Measurements from ENCODE around the gene FNDC4.

Gene FNDC4

DNA sequence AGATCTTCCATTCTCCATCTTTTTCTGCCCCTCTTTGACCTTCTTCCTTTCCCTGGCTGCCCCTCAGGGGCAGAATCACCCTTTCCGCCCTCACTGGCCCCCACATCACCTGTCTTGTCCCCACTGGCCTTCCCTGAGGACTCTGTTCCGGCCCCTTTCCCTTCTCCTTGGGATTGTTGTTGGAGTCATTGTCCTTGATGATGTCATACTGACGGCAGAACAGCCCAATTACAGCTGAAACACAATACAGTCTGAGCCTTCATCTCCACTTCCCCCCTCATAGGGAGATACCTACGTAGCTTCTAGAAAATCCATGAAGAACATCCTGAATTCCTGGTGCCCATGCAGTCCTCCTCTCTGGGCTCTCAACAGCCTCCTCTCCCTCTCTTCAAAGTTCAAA lies 2.4 kb downstream of the FNDC4 start:
- no peak for DNase-seq

DNA sequence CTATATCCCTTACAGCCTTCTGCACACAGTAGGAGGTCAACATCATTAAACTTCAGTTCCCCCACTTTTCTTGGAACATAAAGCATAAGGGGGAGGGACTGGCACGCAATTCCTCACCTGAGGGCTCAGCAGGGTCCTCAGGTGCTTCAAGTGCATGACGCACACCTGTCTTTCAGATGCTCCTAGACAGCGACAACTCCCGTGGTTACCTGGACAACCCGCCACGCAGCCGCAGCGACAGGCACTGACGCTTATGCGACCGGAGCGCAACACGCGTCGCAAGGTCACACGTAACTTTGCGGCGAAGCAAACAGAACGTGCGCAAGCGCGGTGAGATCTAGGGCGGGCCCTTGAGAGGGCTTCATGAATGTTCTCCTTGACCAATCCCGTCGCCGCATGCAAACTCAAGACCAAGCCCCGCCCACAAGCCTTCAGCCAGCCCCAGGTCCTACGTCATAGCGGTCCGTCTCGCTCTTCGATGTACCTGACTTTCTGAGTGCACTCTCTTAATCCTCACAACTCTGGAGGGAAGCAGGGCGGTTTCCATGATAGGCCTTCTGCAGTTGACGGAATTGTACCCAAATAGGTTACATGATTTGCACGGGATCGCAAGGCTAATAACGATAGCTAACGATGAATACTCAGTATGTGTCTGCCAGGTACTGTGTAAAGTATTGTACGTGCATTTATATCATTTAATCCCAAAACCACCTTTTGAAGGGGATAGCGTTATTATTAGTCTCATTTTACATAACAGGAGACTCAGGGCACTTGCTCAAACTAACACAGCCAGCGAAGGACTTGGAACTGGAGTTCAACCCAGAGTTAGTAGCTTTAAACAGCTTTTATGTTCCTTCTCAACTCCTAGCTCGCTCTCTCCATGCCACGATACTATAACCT lies 5.3 kb downstream of the FNDC4 start, which contains the start of gene IFT172:
TSS of gene IFT172 (minus strand) at position 246 of the 900 bp plus-strand sequence. CDS start at position 156, 90 bp downstream.
- peak; percentile 99 for DNase-seq

DNA sequence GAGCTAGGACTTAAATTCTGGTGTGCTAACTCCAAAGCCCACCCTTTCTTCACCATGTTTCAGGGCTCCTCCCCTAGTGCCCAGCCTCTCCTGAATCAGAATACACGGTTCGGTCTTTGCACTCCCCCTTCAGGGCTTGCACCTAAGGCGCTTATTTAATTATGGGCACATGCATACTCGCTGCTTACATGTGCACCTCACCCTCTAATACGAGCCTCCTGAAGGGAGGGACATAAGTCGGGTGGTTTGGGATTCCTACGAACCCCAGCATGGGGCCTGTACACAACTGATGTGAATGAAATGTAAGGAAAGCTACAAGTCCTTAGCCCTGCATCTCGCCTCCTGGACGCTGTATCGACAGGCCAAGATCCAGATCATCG lies 5.9 kb downstream of the FNDC4 start:
- peak; percentile 49 for DNase-seq

DNA sequence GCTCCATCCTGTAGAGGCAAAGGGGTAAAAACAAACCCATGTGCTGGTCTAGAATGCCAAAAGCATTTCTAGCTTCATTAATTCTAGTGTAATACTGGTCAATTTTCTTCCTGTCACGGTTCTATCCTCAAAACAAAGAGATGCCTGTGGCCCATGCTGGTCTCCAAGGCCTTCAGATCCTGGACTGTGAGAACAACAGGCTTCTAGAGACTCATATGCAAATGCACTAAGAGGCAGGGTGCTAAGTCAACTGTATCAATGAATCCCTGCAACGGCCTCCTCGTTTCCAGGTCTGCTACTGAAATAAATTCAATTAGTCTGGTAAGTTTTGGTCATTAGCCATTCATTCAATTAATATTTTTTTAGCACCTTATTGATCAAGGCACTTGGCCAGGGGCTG lies 9.5 kb downstream of the FNDC4 start:
- no peak for DNase-seq

- DNase-seq, result peak; percentile 8
These were observed 23.0 kb downstream of the FNDC4 start for GRCh38 chr2:27471961-27472360.

GRCh38 chr2:27464443-27464842 lies 30.6 kb downstream of the FNDC4 start:
- no peak for DNase-seq

GRCh38 chr2:27461118-27461517 lies 33.9 kb downstream of the FNDC4 start:
- DNase-seq, result peak; percentile 57

- no peak for DNase-seq
These were observed 41.0 kb downstream of the FNDC4 start for GRCh38 chr2:27453968-27454367.

- no peak for DNase-seq
These were observed 43.9 kb downstream of the FNDC4 start for GRCh38 chr2:27451095-27451494.

DNA sequence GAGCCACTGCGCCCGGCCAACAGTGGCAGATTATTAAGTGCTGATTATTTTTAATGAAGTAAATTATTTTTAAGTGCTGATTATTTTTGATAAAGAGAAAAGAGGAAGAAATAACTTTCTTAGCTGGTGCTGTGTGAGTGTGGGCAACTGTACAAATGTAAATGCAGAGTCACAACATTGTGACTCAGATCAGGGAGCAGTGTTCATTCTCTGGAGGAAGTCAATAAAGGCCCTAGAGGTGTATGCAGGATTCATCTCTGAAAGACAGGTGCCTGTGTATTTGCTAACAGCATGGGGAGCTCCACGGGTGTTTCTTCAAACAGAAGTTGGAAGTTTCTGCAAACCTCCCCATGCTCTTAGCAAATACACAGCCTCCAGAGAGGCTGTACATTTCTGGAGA lies 46.6 kb downstream of the FNDC4 start:
- no peak for DNase-seq

DNA sequence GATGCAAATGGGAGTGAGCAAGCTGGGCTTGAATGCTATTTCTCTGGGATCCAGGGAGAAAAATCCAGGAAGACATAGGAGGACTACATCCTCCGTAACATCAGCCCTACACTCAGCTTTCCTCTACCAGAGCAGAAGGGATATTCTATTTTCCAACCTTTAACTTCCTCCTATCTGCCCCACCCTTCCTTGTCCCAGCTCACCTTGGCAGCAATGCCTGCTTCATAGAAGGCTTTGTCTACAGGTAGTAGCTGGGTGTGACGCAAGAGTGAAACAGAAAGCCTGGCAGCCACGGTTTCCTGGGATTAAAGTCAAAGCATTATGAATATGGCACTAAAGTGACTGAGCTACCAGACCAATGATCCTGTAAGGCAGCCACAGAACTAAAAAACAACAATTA lies 48.9 kb downstream of the FNDC4 start:
- DNase-seq, result no peak

- DNase-seq, result no peak
These were observed 49.4 kb downstream of the FNDC4 start for GRCh38 chr2:27445615-27446014.

DNA sequence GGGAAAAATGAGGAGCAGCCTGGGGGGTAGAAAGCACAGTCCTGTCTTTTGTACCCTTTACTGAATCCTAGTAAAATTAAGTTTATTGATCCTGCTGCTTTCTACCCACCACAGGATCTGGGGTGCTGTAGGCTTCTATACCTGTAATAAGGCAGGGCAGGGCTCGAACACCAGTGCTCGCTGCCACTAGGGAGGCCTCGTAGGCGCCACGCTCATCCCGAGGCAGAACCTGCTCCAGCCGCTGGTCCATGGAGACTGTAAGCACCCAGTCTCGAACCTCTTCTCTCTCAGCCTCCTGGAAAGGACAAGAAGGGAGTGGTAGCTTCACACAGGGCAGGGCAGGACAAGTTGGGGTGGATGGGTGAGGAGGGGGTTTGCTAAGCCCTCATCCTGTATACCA lies 49.8 kb downstream of the FNDC4 start:
- DNase-seq, result no peak

DNA sequence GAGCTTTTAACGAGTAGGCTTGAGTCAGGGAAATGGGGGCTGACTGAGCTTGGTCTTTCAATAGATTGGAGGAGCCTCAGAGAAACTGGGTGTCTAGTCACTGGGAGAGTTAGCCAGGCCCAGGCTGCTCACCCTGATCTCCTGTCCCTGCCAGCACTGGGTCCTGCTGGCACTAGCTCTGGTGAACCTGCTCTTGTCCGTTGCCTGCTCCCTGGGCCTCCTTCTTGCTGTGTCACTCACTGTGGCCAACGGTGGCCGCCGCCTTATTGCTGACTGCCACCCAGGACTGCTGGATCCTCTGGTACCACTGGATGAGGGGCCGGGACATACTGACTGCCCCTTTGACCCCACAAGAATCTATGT lies 52.1 kb downstream of the FNDC4 start:
- no peak for DNase-seq

DNA sequence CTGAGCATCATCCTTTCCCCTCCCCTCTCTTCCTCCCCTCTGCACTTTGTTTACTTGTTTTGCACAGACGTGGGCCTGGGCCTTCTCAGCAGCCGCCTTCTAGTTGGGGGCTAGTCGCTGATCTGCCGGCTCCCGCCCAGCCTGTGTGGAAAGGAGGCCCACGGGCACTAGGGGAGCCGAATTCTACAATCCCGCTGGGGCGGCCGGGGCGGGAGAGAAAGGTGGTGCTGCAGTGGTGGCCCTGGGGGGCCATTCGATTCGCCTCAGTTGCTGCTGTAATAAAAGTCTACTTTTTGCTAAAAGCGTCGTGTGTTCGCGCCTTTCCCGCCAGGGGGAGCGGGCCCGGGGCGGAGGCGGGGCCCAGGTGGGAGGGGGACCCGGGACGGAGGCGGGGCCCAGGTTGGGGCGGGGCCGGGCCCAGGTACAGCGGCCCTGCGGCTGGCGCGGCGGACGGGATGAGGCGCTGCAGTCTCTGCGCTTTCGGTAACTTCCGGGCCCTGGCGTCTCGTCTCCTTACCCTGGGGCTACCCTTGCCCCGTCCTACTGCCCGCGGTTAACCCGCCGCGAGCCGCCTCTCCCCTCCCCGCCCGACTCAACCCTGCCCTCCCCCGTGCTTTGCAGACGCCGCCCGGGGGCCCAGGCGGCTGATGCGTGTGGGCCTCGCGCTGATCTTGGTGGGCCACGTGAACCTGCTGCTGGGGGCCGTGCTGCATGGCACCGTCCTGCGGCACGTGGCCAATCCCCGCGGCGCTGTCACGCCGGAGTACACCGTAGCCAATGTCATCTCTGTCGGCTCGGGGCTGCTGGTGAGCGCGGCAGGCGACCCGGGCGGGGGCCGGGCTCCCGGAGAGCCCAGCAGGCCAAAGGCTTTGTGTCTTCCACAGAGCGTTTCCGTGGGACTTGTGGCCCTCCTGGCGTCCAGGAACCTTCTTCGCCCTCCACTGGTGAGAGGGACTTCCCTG lies 52.8 kb downstream of the FNDC4 start, which contains the start of gene KRTCAP3:
TSS of gene KRTCAP3 (plus strand) at position 424 of the 962 bp plus-strand sequence. CDS start at position 456, 32 bp downstream.
- DNase-seq, result no peak
